Calu3 (cell line): ENCODE results near the gene SCN9A. TPM values are rescaled to one million over a fixed set of nuclear protein-coding genes. Genes with fewer than 3 reads are reported as not detected.

Experiments used
- BruUV-seq: library from RNA; stranded (reverse); fragments of 400-500 nt; replicated peaks from 2 replicates; lab custom pipeline; 2021; lab: Mats Ljungman, UMichigan
- CTCF ChIA-PET: fragments of 300-600 bp; sonication (Branson Sonifier 250); formaldehyde crosslinking; loops from one replicate; lab custom pipeline; 2022; ENCODE audit warnings: antibody characterized with exemption; lab: Charles Lee
- DNase-seq: peaks from one replicate; pipeline ENCODE4 v3.0.0; 2022
- H3K27ac Mint-ChIP-seq: one replicate; pipeline ENCODE4 v1.8.0; 2022; ENCODE audit warnings: mixed read lengths; ENCODE audit not compliant: unreplicated experiment
- H3K27me3 Mint-ChIP-seq: one replicate; pipeline ENCODE4 v1.8.0; 2022; ENCODE audit warnings: mixed read lengths; ENCODE audit not compliant: unreplicated experiment
- H3K36me3 Mint-ChIP-seq: one replicate; pipeline ENCODE4 v1.8.0; 2022; ENCODE audit warnings: mild to moderate bottlenecking, moderate library complexity, mixed read lengths; ENCODE audit not compliant: insufficient read depth, unreplicated experiment
- H3K4me1 Mint-ChIP-seq: one replicate; pipeline ENCODE4 v1.8.0; 2022; ENCODE audit warnings: mild to moderate bottlenecking, low read depth, mixed read lengths; ENCODE audit not compliant: unreplicated experiment
- H3K4me3 Mint-ChIP-seq: one replicate; pipeline ENCODE4 v1.8.0; 2022; ENCODE audit warnings: mild to moderate bottlenecking, low read depth, moderate library complexity, mixed read lengths; ENCODE audit not compliant: unreplicated experiment
- H3K9me3 Mint-ChIP-seq: one replicate; pipeline ENCODE4 v1.8.0; 2022; ENCODE audit warnings: low read depth, mixed read lengths; ENCODE audit not compliant: unreplicated experiment
- CTCF ChIP-seq: fragments of 200-600 bp; IDR thresholded peaks from one replicate; pipeline ENCODE4 v1.8.0; 2022; ENCODE audit warnings: antibody characterized with exemption; ENCODE audit not compliant: unreplicated experiment
- intact Hi-C: fragments of 100-400 bp; cut with micrococcal nuclease; formaldehyde crosslinking; loops from one replicate; pipeline ENCODE4 v1.10.0; 2022; ENCODE audit not compliant: unreplicated experiment
- total RNA-seq: library from RNA; stranded (reverse); gene quantifications from 2 replicates; pipeline ENCODE4 v1.2.3, GENCODE V29; 2022

The SCN9A gene
- total RNA-seq, 1 experiment from 2014 or later: 8.5 TPM

GRCh38 chr2:166382448-166382847, 6.7 kb upstream of the SCN9A start:
- no peak overlapping the region for H3K27ac Mint-ChIP-seq
- no peak for TF ChIP-seq CTCF
- no peaks in the 10 kb centered on the region for H3K36me3 Mint-ChIP-seq
- no peak overlapping the region for H3K4me3 Mint-ChIP-seq
- CTCF ChIA-PET: no interaction called here
- no peaks in the 10 kb centered on the region for H3K9me3 Mint-ChIP-seq
- no peaks in the 10 kb centered on the region for H3K27me3 Mint-ChIP-seq
- no TSS peak for BruUV-seq
- no peaks in the 10 kb centered on the region for H3K4me1 Mint-ChIP-seq
- intact Hi-C loops: no loop called here
- no peak for DNase-seq

- peaks cover 7% of the 10 kb centered on the region for H3K36me3 Mint-ChIP-seq
- no peak for DNase-seq
- no peaks in the 10 kb centered on the region for H3K27me3 Mint-ChIP-seq
- BruUV-seq: no TSS peak
- intact Hi-C loops: no loop called here
- CTCF ChIA-PET: no interaction called here
- no peaks in the 10 kb centered on the region for H3K9me3 Mint-ChIP-seq
- no peak overlapping the region for H3K4me3 Mint-ChIP-seq
- no peak overlapping the region for H3K27ac Mint-ChIP-seq
- TF ChIP-seq CTCF: no peak
- no peaks in the 10 kb centered on the region for H3K4me1 Mint-ChIP-seq
Observed at GRCh38 chr2:166380615-166381014, 4.9 kb upstream of the SCN9A start.

- no peak overlapping the region for H3K4me3 Mint-ChIP-seq
- BruUV-seq: no TSS peak
- no peaks in the 10 kb centered on the region for H3K4me1 Mint-ChIP-seq
- TF ChIP-seq CTCF: no peak
- no peak for DNase-seq
- CTCF ChIA-PET: interaction anchor here (0.6 kb wide), 1 partner anchor 453 kb away, joined by 4 read pairs; no protein-coding TSS in a partner anchor
- H3K9me3 Mint-ChIP-seq: no peaks in the 10 kb centered on the region
- peak overlapping the region; percentile 36 for H3K27ac Mint-ChIP-seq
- H3K36me3 Mint-ChIP-seq: peaks cover 14% of the 10 kb centered on the region
- intact Hi-C loops: loop anchor here (5.0 kb wide), 1 partner anchor 135 kb away; no protein-coding TSS in a partner anchor
- H3K27me3 Mint-ChIP-seq: no peaks in the 10 kb centered on the region
Observed at GRCh38 chr2:166376873-166377272, 1.1 kb upstream of the SCN9A start.

- DNase-seq: no peak
- Mint-ChIP-seq H3K27me3 (no peaks in the 10 kb centered on the region), H3K9me3 (no peaks in the 10 kb centered on the region), H3K27ac (peak overlapping the region; percentile 36), H3K36me3 (peaks cover 14% of the 10 kb centered on the region), H3K4me1 (no peaks in the 10 kb centered on the region), H3K4me3 (peak overlapping the region; percentile 84)
- CTCF ChIA-PET: interaction anchor here (0.5 to 1.2 kb wide), 5 partner anchors 10 to 453 kb away, joined by 3 to 4 read pairs (median 4); no protein-coding TSS in a partner anchor
- intact Hi-C loops: loop anchor here (5.0 kb wide), 1 partner anchor 134 kb away; no protein-coding TSS in a partner anchor
- TF ChIP-seq CTCF: no peak
- BruUV-seq: no TSS peak
Observed at GRCh38 chr2:166376488-166376828, 714 bp upstream of the SCN9A start.
